ENCODE data around the gene TTC7B. TPM values are rescaled to one million over a fixed set of nuclear protein-coding genes. Genes with fewer than 3 reads are reported as not detected.

Gene TTC7B
- total RNA-seq, 1 donor from 2014 or later = 6.1 TPM

DNA sequence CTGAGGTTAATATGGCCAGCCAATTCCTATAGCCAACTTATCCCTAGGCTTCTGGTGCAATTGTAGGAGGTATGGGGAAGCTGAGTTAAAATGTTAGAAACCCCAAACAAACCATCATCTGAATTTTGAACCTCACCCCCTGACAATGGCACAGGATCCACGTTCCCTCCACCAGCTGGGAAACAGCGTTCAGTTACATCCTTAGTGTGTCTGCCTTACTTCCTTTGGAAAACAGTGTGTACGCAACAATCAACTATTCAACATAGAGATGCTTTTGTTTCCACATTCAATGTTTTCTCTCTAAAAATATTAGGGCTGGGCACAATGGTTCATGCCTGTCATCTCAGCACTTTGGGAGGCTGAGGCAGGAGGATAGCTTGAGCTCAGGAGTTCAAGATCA lies 203.4 kb downstream of the TTC7B start:
- no peak for DNase-seq (ENCODE audit: low spot score)
- intact Hi-C loops (cut with micrococcal nuclease) = no loop called here
- no peak overlapping the region for H3K4me3 Mint-ChIP-seq (ENCODE audit: low read depth)
- no peaks in the 10 kb centered on the region for H3K4me1 Mint-ChIP-seq (ENCODE audit: low read depth)
- H3K27ac Mint-ChIP-seq = no peak overlapping the region
- no peaks in the 10 kb centered on the region for H3K9me3 Mint-ChIP-seq
- no peaks in the 10 kb centered on the region for H3K36me3 Mint-ChIP-seq (ENCODE audit: low read depth)
- H3K27me3 Mint-ChIP-seq (ENCODE audit: low read depth) = no peaks in the 10 kb centered on the region

DNA sequence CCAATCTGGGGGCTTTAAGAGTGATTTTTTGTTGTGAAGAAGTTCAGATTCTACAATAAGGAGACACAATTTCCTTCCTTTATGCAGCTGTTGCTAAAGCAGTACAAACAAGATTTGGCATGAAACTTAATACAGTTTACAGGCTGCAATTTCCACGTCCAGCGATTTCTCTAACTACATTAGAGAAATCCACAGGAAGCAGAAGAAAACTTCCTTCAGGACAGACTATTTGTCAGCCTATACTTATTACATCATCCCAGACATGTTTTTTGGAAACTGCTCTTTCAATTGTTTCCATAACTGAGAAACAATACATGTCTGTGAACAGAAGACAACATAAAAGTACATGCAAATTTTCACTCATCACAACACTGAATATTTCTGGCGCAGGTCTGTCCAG lies 204.3 kb downstream of the TTC7B start:
- peaks cover 3% of the 10 kb centered on the region for H3K27me3 Mint-ChIP-seq (ENCODE audit: low read depth)
- H3K27ac Mint-ChIP-seq = no peak overlapping the region
- DNase-seq (ENCODE audit: low spot score) = no peak
- intact Hi-C loops (cut with micrococcal nuclease) = no loop called here
- no peaks in the 10 kb centered on the region for H3K36me3 Mint-ChIP-seq (ENCODE audit: low read depth)
- no peak overlapping the region for H3K4me3 Mint-ChIP-seq (ENCODE audit: low read depth)
- H3K9me3 Mint-ChIP-seq = no peaks in the 10 kb centered on the region
- no peaks in the 10 kb centered on the region for H3K4me1 Mint-ChIP-seq (ENCODE audit: low read depth)

DNA sequence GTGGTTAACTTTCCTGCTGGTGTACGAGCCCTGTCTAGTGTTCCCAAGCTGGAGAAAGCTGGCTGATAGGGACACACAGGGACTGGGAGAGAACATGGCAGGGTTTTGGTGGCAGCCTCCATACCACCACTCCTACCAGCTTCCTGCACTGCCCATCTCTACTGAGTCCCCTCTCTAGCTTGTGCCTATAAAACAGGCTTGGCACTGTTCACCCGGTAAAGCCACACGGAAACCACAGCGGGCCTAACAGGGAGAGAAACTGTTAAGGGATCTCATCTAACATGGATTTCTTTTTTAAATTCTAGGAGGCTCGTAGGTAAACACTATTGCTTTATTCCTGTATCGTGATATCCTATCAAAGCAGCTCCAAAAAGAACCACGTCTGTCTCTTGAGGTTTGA lies 204.7 kb downstream of the TTC7B start:
- Mint-ChIP-seq H3K27me3 (ENCODE audit: low read depth) (peaks cover 3% of the 10 kb centered on the region), H3K27ac (no peak overlapping the region), H3K4me3 (ENCODE audit: low read depth) (no peak overlapping the region), H3K4me1 (ENCODE audit: low read depth) (no peaks in the 10 kb centered on the region), H3K36me3 (ENCODE audit: low read depth) (no peaks in the 10 kb centered on the region), H3K9me3 (no peaks in the 10 kb centered on the region)
- intact Hi-C loops (cut with micrococcal nuclease) = no loop called here
- DNase-seq (ENCODE audit: low spot score) = no peak

- intact Hi-C loops (cut with micrococcal nuclease) = no loop called here
- no peak for DNase-seq (ENCODE audit: low spot score)
- no peaks in the 10 kb centered on the region for H3K4me1 Mint-ChIP-seq (ENCODE audit: low read depth)
These were observed 205.7 kb downstream of the TTC7B start for GRCh38 chr14:90610346-90611040.

GRCh38 chr14:90609376-90609775 lies 206.9 kb downstream of the TTC7B start:
- no peaks in the 10 kb centered on the region for H3K9me3 Mint-ChIP-seq
- H3K4me1 Mint-ChIP-seq (ENCODE audit: low read depth) = no peaks in the 10 kb centered on the region
- peaks cover 13% of the 10 kb centered on the region for H3K27me3 Mint-ChIP-seq (ENCODE audit: low read depth)
- DNase-seq (ENCODE audit: low spot score) = no peak
- H3K4me3 Mint-ChIP-seq (ENCODE audit: low read depth) = no peak overlapping the region
- no peaks in the 10 kb centered on the region for H3K36me3 Mint-ChIP-seq (ENCODE audit: low read depth)
- intact Hi-C loops (cut with micrococcal nuclease) = no loop called here
- H3K27ac Mint-ChIP-seq = no peak overlapping the region

More at GRCh38 chr14:90610346-90611040, 205.7 kb downstream of the TTC7B start:
- H3K27me3 Mint-ChIP-seq (ENCODE audit: low read depth) = peaks cover 6% of the 10 kb centered on the region
- H3K9me3 Mint-ChIP-seq = no peaks in the 10 kb centered on the region
- no peak overlapping the region for H3K27ac Mint-ChIP-seq
- H3K4me3 Mint-ChIP-seq (ENCODE audit: low read depth) = no peak overlapping the region
- H3K36me3 Mint-ChIP-seq (ENCODE audit: low read depth) = no peaks in the 10 kb centered on the region

GRCh38 chr14:90608929-90609341 lies 207.3 kb downstream of the TTC7B start:
- Mint-ChIP-seq H3K27me3 (ENCODE audit: low read depth) (peaks cover 15% of the 10 kb centered on the region), H3K4me1 (ENCODE audit: low read depth) (no peaks in the 10 kb centered on the region), H3K4me3 (ENCODE audit: low read depth) (no peak overlapping the region), H3K27ac (no peak overlapping the region), H3K9me3 (no peaks in the 10 kb centered on the region), H3K36me3 (ENCODE audit: low read depth) (no peaks in the 10 kb centered on the region)
- DNase-seq (ENCODE audit: low spot score) = no peak
- intact Hi-C loops (cut with micrococcal nuclease) = no loop called here

DNA sequence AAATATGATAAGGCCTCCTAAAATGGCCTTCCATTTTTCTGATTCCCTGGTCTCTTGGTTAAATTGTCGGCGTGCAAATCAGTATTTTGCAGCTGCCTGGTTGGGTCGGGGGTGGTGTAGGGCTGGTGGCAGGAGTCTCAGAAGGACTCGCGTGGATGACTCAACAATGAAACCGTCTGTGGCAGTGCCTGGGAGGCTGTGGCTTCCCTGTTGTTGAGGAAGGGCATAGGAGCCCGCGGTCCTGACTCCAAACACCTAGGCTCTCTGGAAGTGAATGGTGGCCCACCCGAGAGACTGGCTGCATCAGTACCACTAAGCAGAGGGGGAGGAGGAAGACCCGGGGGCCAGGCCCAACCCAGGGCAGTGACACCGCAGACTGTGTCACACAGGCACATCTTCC lies 207.9 kb downstream of the TTC7B start:
- H3K36me3 Mint-ChIP-seq (ENCODE audit: low read depth) = no peaks in the 10 kb centered on the region
- H3K4me3 Mint-ChIP-seq (ENCODE audit: low read depth) = no peak overlapping the region
- no peak for DNase-seq (ENCODE audit: low spot score)
- no peaks in the 10 kb centered on the region for H3K9me3 Mint-ChIP-seq
- H3K4me1 Mint-ChIP-seq (ENCODE audit: low read depth) = no peaks in the 10 kb centered on the region
- peaks cover 15% of the 10 kb centered on the region for H3K27me3 Mint-ChIP-seq (ENCODE audit: low read depth)
- H3K27ac Mint-ChIP-seq = no peak overlapping the region
- intact Hi-C loops (cut with micrococcal nuclease) = no loop called here

GRCh38 chr14:90607141-90607540 lies 209.1 kb downstream of the TTC7B start:
- H3K4me3 Mint-ChIP-seq (ENCODE audit: low read depth) = no peak overlapping the region
- H3K9me3 Mint-ChIP-seq = no peaks in the 10 kb centered on the region
- H3K36me3 Mint-ChIP-seq (ENCODE audit: low read depth) = no peaks in the 10 kb centered on the region
- H3K4me1 Mint-ChIP-seq (ENCODE audit: low read depth) = no peaks in the 10 kb centered on the region
- no peak overlapping the region for H3K27ac Mint-ChIP-seq
- intact Hi-C loops (cut with micrococcal nuclease) = no loop called here
- peaks cover 15% of the 10 kb centered on the region for H3K27me3 Mint-ChIP-seq (ENCODE audit: low read depth)
- no peak for DNase-seq (ENCODE audit: low spot score)

DNA sequence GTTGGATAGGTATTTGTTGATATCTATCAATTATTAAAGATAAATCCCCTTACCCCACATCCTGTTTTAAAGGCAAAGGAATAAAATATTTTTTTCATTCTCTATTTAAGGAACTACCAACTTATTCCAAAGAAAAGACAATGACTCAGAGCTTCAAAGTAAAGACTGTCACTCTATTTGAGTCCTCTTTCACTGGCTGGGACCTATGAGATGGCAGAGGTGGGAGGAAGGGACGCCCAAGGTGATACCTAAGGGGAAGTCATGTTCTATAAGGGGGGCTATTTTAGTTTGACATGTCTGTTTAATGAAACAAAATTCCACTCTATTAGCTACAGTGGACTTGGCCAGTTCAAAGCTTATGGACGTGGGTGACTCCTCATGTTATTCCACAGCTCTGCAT lies 209.8 kb downstream of the TTC7B start:
- intact Hi-C loops (cut with micrococcal nuclease) = no loop called here
- H3K4me3 Mint-ChIP-seq (ENCODE audit: low read depth) = no peak overlapping the region
- DNase-seq (ENCODE audit: low spot score) = no peak
- H3K4me1 Mint-ChIP-seq (ENCODE audit: low read depth) = no peaks in the 10 kb centered on the region
- no peak overlapping the region for H3K27ac Mint-ChIP-seq
- H3K36me3 Mint-ChIP-seq (ENCODE audit: low read depth) = no peaks in the 10 kb centered on the region
- H3K9me3 Mint-ChIP-seq = no peaks in the 10 kb centered on the region
- peaks cover 17% of the 10 kb centered on the region for H3K27me3 Mint-ChIP-seq (ENCODE audit: low read depth)

DNA sequence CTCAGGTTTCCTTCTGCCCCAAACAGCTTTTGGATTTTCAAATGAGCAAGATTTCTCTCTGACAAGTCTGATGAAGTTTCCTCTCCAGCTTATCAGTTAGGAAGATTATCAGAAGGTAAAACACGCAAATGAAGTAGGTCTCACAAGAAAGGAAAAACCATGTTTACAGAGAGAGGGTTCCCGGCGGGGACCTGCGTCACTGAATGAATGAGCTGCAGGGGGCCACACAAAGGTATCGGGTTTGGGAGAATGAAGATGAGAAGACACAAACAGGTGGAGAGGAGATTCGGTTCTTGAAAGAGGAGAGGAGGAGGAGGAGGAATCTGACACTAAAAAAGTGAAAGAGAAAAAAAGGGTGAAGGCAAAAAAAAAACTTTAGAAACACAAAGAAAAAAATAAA lies 210.8 kb downstream of the TTC7B start:
- H3K36me3 Mint-ChIP-seq (ENCODE audit: low read depth) = no peaks in the 10 kb centered on the region
- DNase-seq (ENCODE audit: low spot score) = no peak
- H3K27me3 Mint-ChIP-seq (ENCODE audit: low read depth) = peaks cover 17% of the 10 kb centered on the region
- no peaks in the 10 kb centered on the region for H3K9me3 Mint-ChIP-seq
- intact Hi-C loops (cut with micrococcal nuclease) = no loop called here
- H3K4me1 Mint-ChIP-seq (ENCODE audit: low read depth) = no peaks in the 10 kb centered on the region
- H3K27ac Mint-ChIP-seq = no peak overlapping the region
- H3K4me3 Mint-ChIP-seq (ENCODE audit: low read depth) = no peak overlapping the region

DNA sequence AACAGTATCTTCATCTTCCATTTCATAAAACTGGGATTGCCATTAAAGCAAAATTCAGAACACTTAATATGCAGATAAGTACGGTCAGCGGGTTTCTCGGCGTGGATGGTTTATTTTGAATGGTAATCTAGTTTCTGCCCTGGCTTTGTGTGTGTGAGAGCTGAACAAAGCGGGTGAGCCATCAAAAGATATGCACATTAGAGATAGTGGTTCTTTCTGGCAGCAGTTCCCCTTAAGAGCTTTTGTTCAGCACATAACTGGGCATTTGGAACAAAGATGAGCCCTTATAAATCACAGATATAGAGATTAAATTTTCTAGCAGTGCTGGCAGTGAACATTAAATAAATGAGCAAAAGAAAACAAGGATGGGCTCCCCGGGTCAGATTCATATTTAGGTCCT lies 211.9 kb downstream of the TTC7B start:
- H3K9me3 Mint-ChIP-seq = no peaks in the 10 kb centered on the region
- intact Hi-C loops (cut with micrococcal nuclease) = no loop called here
- H3K27ac Mint-ChIP-seq = no peak overlapping the region
- H3K4me1 Mint-ChIP-seq (ENCODE audit: low read depth) = no peaks in the 10 kb centered on the region
- H3K27me3 Mint-ChIP-seq (ENCODE audit: low read depth) = peaks cover 17% of the 10 kb centered on the region
- no peak overlapping the region for H3K4me3 Mint-ChIP-seq (ENCODE audit: low read depth)
- H3K36me3 Mint-ChIP-seq (ENCODE audit: low read depth) = no peaks in the 10 kb centered on the region
- DNase-seq (ENCODE audit: low spot score) = no peak

DNA sequence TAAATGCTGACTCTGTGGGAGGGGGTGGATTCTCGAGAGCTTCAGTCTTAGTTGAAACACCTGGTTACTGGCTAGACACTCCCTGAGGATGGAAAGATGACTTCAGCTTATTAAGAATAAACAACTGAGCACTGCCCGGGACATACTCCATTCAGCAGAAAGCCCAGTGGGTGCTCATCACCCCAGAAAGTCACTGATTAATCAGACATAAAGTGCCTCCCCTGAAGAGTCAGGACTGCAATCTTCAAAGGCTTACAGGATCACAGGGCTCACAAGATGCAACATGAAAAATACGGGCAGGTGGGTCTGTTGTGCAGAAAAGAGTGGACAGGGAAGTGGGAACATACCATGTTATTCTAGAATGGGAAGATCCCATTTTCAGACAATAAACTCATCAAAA lies 212.4 kb downstream of the TTC7B start:
- no peak overlapping the region for H3K4me3 Mint-ChIP-seq (ENCODE audit: low read depth)
- H3K27ac Mint-ChIP-seq = no peak overlapping the region
- DNase-seq (ENCODE audit: low spot score) = no peak
- no peaks in the 10 kb centered on the region for H3K9me3 Mint-ChIP-seq
- H3K27me3 Mint-ChIP-seq (ENCODE audit: low read depth) = peaks cover 17% of the 10 kb centered on the region
- no peaks in the 10 kb centered on the region for H3K4me1 Mint-ChIP-seq (ENCODE audit: low read depth)
- intact Hi-C loops (cut with micrococcal nuclease) = no loop called here
- H3K36me3 Mint-ChIP-seq (ENCODE audit: low read depth) = no peaks in the 10 kb centered on the region

DNA sequence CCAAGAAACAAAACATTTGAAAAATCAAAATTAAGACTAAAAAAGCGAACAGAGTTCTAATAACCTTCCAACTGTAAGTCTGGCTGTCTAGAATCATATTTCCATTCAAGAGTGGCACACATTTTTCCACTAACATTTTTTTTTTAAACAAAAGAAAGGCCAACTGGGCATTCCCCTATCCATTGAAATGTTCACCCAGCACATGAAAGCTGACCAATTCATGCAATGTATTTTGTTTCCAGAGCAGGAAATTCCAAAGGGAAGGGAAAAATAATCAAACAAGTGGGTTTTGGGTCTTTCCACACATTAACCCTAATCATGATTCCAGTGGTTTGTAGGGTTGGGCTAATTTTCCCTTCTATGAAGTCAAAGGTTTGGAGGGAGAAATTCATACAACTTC lies 212.9 kb downstream of the TTC7B start:
- H3K27ac Mint-ChIP-seq = no peak overlapping the region
- H3K4me1 Mint-ChIP-seq (ENCODE audit: low read depth) = no peaks in the 10 kb centered on the region
- intact Hi-C loops (cut with micrococcal nuclease) = no loop called here
- no peaks in the 10 kb centered on the region for H3K36me3 Mint-ChIP-seq (ENCODE audit: low read depth)
- no peaks in the 10 kb centered on the region for H3K9me3 Mint-ChIP-seq
- no peak overlapping the region for H3K4me3 Mint-ChIP-seq (ENCODE audit: low read depth)
- no peak for DNase-seq (ENCODE audit: low spot score)
- peaks cover 17% of the 10 kb centered on the region for H3K27me3 Mint-ChIP-seq (ENCODE audit: low read depth)
